RWPE1 (cell line): ENCODE results near the gene ILDR1.

ENCODE experiments used
- CTCF ChIA-PET: fragments of 350-600 bp; sonication (Branson Sonifier 250); formaldehyde crosslinking; extraction: SDS; loops from one replicate; lab custom pipeline; 2021; lab: Yijun Ruan, JAX
- POLR2A ChIA-PET: fragments of 400-600 bp; formaldehyde crosslinking; extraction: SDS; loops from one replicate; lab custom pipeline; 2020; ENCODE audit warnings: antibody characterized with exemption; ENCODE audit not compliant: low non-redundant PET; lab: Yijun Ruan, JAX
- DNase-seq: peaks from one replicate; pipeline ENCODE4 v3.0.0; 2012; ENCODE audit warnings: low spot score
- H3K27ac ChIP-seq: fragments of 450-650 bp; 2 replicates; pipeline ENCODE4 v1.5.1; 2017
- CTCF ChIP-seq: fragments of 450-650 bp; conservative IDR thresholded peaks from 2 replicates; pipeline ENCODE4 v1.5.1; 2017; ENCODE audit warnings: low read depth, mild to moderate bottlenecking

Gene ILDR1

GRCh38 chr3:122023335-122023910 lies 1.4 kb upstream of the ILDR1 start:
- CTCF ChIA-PET, result no interaction called here
- DNase-seq, result no peak
- no peak overlapping the region for H3K27ac ChIP-seq

GRCh38 chr3:122021037-122021436 lies 1.0 kb downstream of the ILDR1 start:
- POLR2A ChIA-PET, result no interaction called here
- CTCF ChIA-PET, result interaction anchor here (1.2 kb wide), 1 partner anchor 26 kb away, joined by 4 read pairs; no protein-coding TSS in a partner anchor
- no peak overlapping the region for H3K27ac ChIP-seq
- TF ChIP-seq CTCF, result no peak
- no peak for DNase-seq

More at GRCh38 chr3:122023335-122023910, 1.4 kb upstream of the ILDR1 start:
- POLR2A ChIA-PET, result no interaction called here
- no peak for TF ChIP-seq CTCF

- CTCF ChIA-PET, result interaction anchor here (0.6 kb wide), 1 partner anchor 1846 kb away, joined by 5 read pairs; no protein-coding TSS in a partner anchor
- no peak overlapping the region for H3K27ac ChIP-seq
- POLR2A ChIA-PET, result interaction anchor here (0.5 kb wide), 1 partner anchor 542 kb away, joined by 7 read pairs; no protein-coding TSS in a partner anchor
- no peak for TF ChIP-seq CTCF
- no peak for DNase-seq
Measured at GRCh38 chr3:122019493-122019892, 2.6 kb downstream of the ILDR1 start.

GRCh38 chr3:122014741-122015140 lies 7.3 kb downstream of the ILDR1 start:
- TF ChIP-seq CTCF, result no peak
- ChIA-PET POLR2A (no interaction called here), CTCF (no interaction called here)
- DNase-seq, result no peak
- no peak overlapping the region for H3K27ac ChIP-seq

GRCh38 chr3:122013448-122013925 lies 8.6 kb downstream of the ILDR1 start:
- no peak for DNase-seq
- ChIA-PET CTCF (no interaction called here), POLR2A (no interaction called here)
- no peak overlapping the region for H3K27ac ChIP-seq
- no peak for TF ChIP-seq CTCF

GRCh38 chr3:122012821-122013220 lies 9.2 kb downstream of the ILDR1 start:
- no peak for TF ChIP-seq CTCF
- no peak for DNase-seq
- CTCF ChIA-PET, result interaction anchor here (1.0 kb wide), 1 partner anchor 17 kb away, joined by 3 read pairs; no protein-coding TSS in a partner anchor

More at GRCh38 chr3:122012821-122013220, 9.2 kb downstream of the ILDR1 start:
- POLR2A ChIA-PET, result no interaction called here
- no peak overlapping the region for H3K27ac ChIP-seq
